GM23338 (cell line): ENCODE measurements around the gene ANTXR2. TPM values are rescaled to one million over a fixed set of nuclear protein-coding genes. Genes with fewer than 3 reads are reported as not detected.

Source experiments
- ATAC-seq: fragments of 200-7000 bp; cut with Tn5 transposase; 3 replicates; pipeline ENCODE4 v1.9.1; 2020
- DNase-seq: peaks from one replicate; pipeline ENCODE4 v3.0.0-alpha.2; 2015; ENCODE audit warnings: low spot score
- H2AFZ ChIP-seq: fragments of 200-600 bp; sonication (generic); 2 replicates; pipeline ENCODE4 v1.8.0; 2016; ENCODE audit warnings: antibody characterized with exemption, mild to moderate bottlenecking, moderate library complexity
- H3F3A ChIP-seq: fragments of 200-600 bp; sonication (generic); replicated peaks from 2 replicates; pipeline ENCODE4 v1.8.0; 2017; ENCODE audit warnings: antibody characterized with exemption, mixed run types, low read depth
- H3K27ac ChIP-seq: fragments of 200-600 bp; sonication (generic); 2 replicates; pipeline ENCODE4 v1.6.1; 2016; ENCODE audit warnings: low read depth
- H3K27me3 ChIP-seq: fragments of 200-600 bp; sonication (generic); 2 replicates; pipeline ENCODE4 v1.8.0; 2016; ENCODE audit warnings: mild to moderate bottlenecking, mixed run types, moderate library complexity; ENCODE audit not compliant: insufficient read depth
- H3K36me3 ChIP-seq: fragments of 200-600 bp; sonication (generic); 2 replicates; pipeline ENCODE4 v1.8.0; 2016; ENCODE audit warnings: mild to moderate bottlenecking; ENCODE audit not compliant: insufficient read depth
- H3K4me1 ChIP-seq: fragments of 200-600 bp; sonication (generic); 2 replicates; pipeline ENCODE4 v1.8.0; 2016; ENCODE audit warnings: mild to moderate bottlenecking, moderate library complexity; ENCODE audit not compliant: insufficient read depth
- H3K4me2 ChIP-seq: fragments of 200-600 bp; sonication (generic); 2 replicates; pipeline ENCODE4 v1.7.1; 2017; ENCODE audit warnings: mixed run types
- H3K4me3 ChIP-seq: fragments of 200-600 bp; sonication (generic); 2 replicates; pipeline ENCODE4 v1.6.1; 2016; ENCODE audit warnings: mixed run types
- H3K79me2 ChIP-seq: fragments of 200-600 bp; sonication (generic); replicated peaks from 2 replicates; pipeline ENCODE4 v1.8.0; 2017; ENCODE audit warnings: mild to moderate bottlenecking; ENCODE audit not compliant: insufficient read depth
- H3K9me2 ChIP-seq: fragments of 200-600 bp; sonication (generic); 2 replicates; pipeline ENCODE4 v1.8.0; 2017; ENCODE audit not compliant: insufficient read depth
- H4K20me1 ChIP-seq: fragments of 200-600 bp; sonication (generic); replicated peaks from 2 replicates; pipeline ENCODE4 v1.8.0; 2017; ENCODE audit warnings: mild to moderate bottlenecking; ENCODE audit not compliant: insufficient read depth
- H3K27ac Mint-ChIP-seq: 2 replicates; pipeline ENCODE4 v1.8.0; 2020; ENCODE audit warnings: inconsistent platforms, mild to moderate bottlenecking, moderate library complexity, mixed read lengths
- H3K27me3 Mint-ChIP-seq: 3 replicates; pipeline ENCODE4 v1.8.0; 2022; ENCODE audit warnings: low read depth, mild to moderate bottlenecking, moderate library complexity, mixed read lengths, inconsistent platforms; ENCODE audit not compliant: insufficient read depth, poor library complexity
- H3K36me3 Mint-ChIP-seq: 3 replicates; pipeline ENCODE4 v1.8.0; 2021; ENCODE audit warnings: low read depth, mild to moderate bottlenecking, inconsistent platforms, moderate library complexity, mixed read lengths
- H3K4me1 Mint-ChIP-seq: 3 replicates; pipeline ENCODE4 v1.8.0; 2020; ENCODE audit warnings: mild to moderate bottlenecking, inconsistent platforms, mixed read lengths
- H3K4me3 Mint-ChIP-seq: 3 replicates; pipeline ENCODE4 v1.8.0; 2021; ENCODE audit warnings: moderate library complexity, mild to moderate bottlenecking, inconsistent platforms, mixed read lengths
- H3K9me3 Mint-ChIP-seq: 3 replicates; pipeline ENCODE4 v1.8.0; 2020; ENCODE audit warnings: moderate library complexity, mild to moderate bottlenecking, inconsistent platforms, mixed read lengths
- CREB1 ChIP-seq: fragments of 250-450 bp; sonication (Bioruptor Pico); IDR thresholded peaks from 2 replicates; pipeline ENCODE4 v1.5.0; 2020; ENCODE audit warnings: low read depth, mild to moderate bottlenecking, moderate library complexity
- CTCF ChIP-seq, 2 experiments: fragments of 200-600 bp in 1 of 2; sonication (generic) in 1 of 2; conservative IDR thresholded peaks; 2 replicates each; pipeline versions ENCODE4 v1.5.1 to v1.6.1; 2016 to 2017; ENCODE audit warnings: antibody characterized with exemption in 2 of 2, low read depth in 2 of 2, mild to moderate bottlenecking in 2 of 2, moderate library complexity in 1 of 2
- ETS1 ChIP-seq: IDR thresholded peaks from 2 replicates; pipeline ENCODE4 v1.6.1; 2016; ENCODE audit warnings: antibody characterized with exemption
- EZH2 ChIP-seq: fragments of 200-600 bp; sonication (generic); IDR thresholded peaks from one replicate; pipeline ENCODE4 v1.8.0; 2017; ENCODE audit warnings: antibody characterized with exemption, mild to moderate bottlenecking, low read depth; ENCODE audit not compliant: unreplicated experiment
- EZH2phosphoT487 ChIP-seq: fragments of 200-600 bp; sonication (generic); IDR thresholded peaks from one replicate; pipeline ENCODE4 v1.8.1; 2018; ENCODE audit warnings: antibody characterized with exemption; ENCODE audit not compliant: unreplicated experiment
- NANOG ChIP-seq: IDR thresholded peaks from 2 replicates; pipeline ENCODE4 v1.6.1; 2016; ENCODE audit warnings: antibody characterized with exemption, borderline replicate concordance
- POLR2AphosphoS5 ChIP-seq: IDR thresholded peaks from 2 replicates; pipeline ENCODE4 v1.6.1; 2016; ENCODE audit warnings: antibody characterized with exemption, low read depth
- REST ChIP-seq: IDR thresholded peaks from one replicate; pipeline ENCODE4 v1.6.1; 2018; ENCODE audit warnings: antibody characterized with exemption; ENCODE audit not compliant: unreplicated experiment
- STAT1 ChIP-seq: IDR thresholded peaks from one replicate; pipeline ENCODE4 v1.6.1; 2016; ENCODE audit warnings: antibody characterized with exemption; ENCODE audit not compliant: unreplicated experiment
- ZNF114 ChIP-seq: fragments of 250-450 bp; sonication (Bioruptor Pico); IDR thresholded peaks from 2 replicates; pipeline ENCODE4 v1.5.0; 2020; ENCODE audit warnings: mild to moderate bottlenecking, moderate library complexity
- ZNF331 ChIP-seq: fragments of 250-450 bp; sonication (Bioruptor Pico); IDR thresholded peaks from 2 replicates; pipeline ENCODE4 v1.5.0; 2020; ENCODE audit warnings: low read depth, mild to moderate bottlenecking, moderate library complexity
- ZNF462 ChIP-seq: fragments of 250-450 bp; sonication (Bioruptor Pico); IDR thresholded peaks from 2 replicates; pipeline ENCODE4 v1.5.0; 2020; ENCODE audit warnings: mild to moderate bottlenecking, moderate library complexity
- polyA plus RNA-seq: library from polyadenylated mRNA; unstranded; fragments of >200 nt; fragmentation: Nextera tagmentation; extraction: Ambion mirVana; gene quantifications from 2 replicates; pipeline ENCODE4 v1.2.1, GENCODE V29; 2016
- total RNA-seq: library from RNA; depleted of rRNA; stranded (reverse); fragments of >200 nt; shearing (Covaris generic); gene quantifications from 2 replicates; pipeline ENCODE4 v1.2.3, GENCODE V29; 2014

ANTXR2 gene
- total and polyA plus RNA-seq, 2 experiments from 2014 or later, result 2.0 to 5.3 TPM

DNA sequence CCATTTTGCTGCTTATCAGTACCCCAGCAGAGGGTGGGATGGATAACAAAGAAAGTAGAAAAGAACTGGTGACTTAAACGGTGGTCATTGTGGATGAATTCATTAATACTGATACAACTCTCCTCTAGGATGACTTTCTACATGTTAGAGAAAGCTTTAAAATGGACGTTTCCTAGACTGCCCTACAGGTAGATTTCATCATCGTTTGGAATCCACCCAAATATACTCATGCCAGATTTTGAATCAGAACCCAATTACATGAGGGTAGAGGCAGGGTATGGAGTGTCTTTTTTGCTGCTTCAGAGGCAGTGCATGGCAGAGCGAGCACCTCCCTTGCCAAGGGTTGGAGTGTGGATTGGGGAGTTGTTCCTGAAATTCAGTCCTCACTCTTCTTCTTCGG, 13.3 kb upstream of the ANTXR2 start:
- Mint-ChIP-seq H3K27me3 (no peaks in the 10 kb centered on the region), H3K4me3 (no peak overlapping the region), H3K4me1 (no peaks in the 10 kb centered on the region), H3K27ac (no peak overlapping the region), H3K9me3 (no peaks in the 10 kb centered on the region; the same call in 2 of the 3 replicates), H3K36me3 (no peaks in the 10 kb centered on the region)
- ATAC-seq (no peak), DNase-seq (no peak)
- H3K36me3 ChIP-seq, result no peaks in the 10 kb centered on the region
- TF ChIP-seq REST (no peak), ZNF462 (CRISPR knock-in tag) (no peak), STAT1 (no peak), ZNF114 (CRISPR knock-in tag) (no peak), EZH2 (no peak), CREB1 (CRISPR knock-in tag) (no peak), CTCF (conservative IDR thresholded peaks at IDR 0.05; ENCODE audit: low read depth in 2 of 2) (no peak), POLR2AphosphoS5 (no peak), NANOG (no peak), EZH2phosphoT487 (no peak), ZNF331 (CRISPR knock-in tag) (no peak), ETS1 (no peak)
- peak overlapping the region; percentile 74 for H2AFZ ChIP-seq
- no peaks in the 10 kb centered on the region for H3F3A ChIP-seq
- no peak overlapping the region for H3K4me3 ChIP-seq
- no peaks in the 10 kb centered on the region for H3K4me1 ChIP-seq
- no peaks in the 10 kb centered on the region for H4K20me1 ChIP-seq
- no peak overlapping the region for H3K27ac ChIP-seq
- H3K79me2 ChIP-seq, result no peaks in the 10 kb centered on the region
- no peaks in the 10 kb centered on the region for H3K9me2 ChIP-seq
- H3K27me3 ChIP-seq, result no peaks in the 10 kb centered on the region
- no peak overlapping the region for H3K4me2 ChIP-seq
